Iris pigment epithelial cell (primary cell): Measurements from ENCODE around the gene ZNF326.
"Not testable (repeated sequence)": the region's sequence is repeated elsewhere in the genome, so short reads cannot be mapped to it uniquely, and the experiment has no call there.

Source experiments
- DNase-seq: peaks from one replicate; pipeline ENCODE4 v3.0.0-alpha.2; 2011; ENCODE audit warnings: low read depth

The ZNF326 gene

DNA sequence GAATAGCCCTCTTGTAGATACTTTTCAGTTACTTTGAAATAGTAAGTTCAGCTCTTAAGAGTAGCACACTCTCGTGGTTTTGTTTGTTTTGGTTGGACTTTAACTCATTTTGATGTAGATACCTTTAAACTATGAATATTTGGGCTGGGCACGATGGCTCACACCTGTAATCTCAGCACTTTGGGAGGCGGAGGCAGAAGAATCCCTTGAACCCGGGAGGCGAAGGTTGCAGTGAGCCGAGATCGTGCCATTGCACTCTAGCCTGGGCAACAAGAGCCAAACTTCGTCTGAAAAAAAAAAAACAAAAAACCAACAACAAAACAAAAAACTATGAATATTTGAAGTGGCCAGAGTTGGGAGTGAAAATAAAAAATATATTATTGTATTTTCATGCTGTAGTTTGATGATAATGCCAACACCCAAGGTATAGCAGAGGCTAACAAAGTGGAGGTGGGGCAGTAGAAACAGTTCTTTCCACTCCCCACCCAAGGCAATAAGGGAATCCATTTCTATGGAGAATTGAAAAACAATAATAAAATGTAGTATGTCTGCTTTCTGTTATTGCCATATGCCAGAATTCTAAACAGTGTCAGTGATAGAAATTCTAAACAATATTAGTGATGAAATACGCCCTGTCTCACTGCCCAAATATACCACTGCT, 1.7 kb downstream of the ZNF326 start:
- DNase-seq: no peak

DNA sequence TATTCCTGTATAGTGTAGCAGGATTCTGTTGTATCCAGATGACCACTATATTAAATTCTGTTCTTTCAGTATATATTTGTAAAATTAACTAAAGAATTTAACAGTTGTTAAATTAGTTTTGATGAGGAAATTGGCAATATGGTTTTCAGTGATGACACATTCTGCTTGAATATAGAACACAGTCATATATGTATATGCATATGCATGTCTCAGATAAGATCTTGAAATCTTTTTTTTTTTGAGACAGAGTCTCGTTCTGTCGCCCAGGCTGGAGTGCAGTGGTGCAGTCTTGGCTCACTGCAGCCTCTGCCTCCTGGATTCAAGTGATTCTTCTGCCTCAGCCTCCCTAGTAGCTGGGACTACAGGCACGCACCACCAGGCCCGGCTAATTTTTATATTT, 2.2 kb downstream of the ZNF326 start:
- not testable (repeated sequence) for DNase-seq

DNA sequence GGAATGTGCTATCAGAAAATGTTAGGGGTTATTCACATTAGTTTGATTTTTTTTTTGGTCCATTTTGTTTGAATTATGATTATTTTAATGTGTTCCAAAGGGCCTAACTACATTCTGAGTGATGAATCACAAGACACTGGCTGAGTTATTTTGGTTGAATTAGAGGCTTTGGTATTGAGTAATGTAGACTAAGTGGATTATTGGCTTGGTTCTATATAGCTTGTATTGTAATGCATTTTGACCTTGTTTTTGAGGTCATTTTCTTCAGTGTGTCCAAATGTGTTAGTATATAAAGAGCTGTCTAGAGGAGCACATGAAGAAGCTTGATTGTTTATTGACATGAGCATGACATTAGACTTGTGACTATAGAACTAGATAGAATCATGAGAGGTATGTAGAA, 3.4 kb downstream of the ZNF326 start:
- peak; percentile 58 for DNase-seq

DNA sequence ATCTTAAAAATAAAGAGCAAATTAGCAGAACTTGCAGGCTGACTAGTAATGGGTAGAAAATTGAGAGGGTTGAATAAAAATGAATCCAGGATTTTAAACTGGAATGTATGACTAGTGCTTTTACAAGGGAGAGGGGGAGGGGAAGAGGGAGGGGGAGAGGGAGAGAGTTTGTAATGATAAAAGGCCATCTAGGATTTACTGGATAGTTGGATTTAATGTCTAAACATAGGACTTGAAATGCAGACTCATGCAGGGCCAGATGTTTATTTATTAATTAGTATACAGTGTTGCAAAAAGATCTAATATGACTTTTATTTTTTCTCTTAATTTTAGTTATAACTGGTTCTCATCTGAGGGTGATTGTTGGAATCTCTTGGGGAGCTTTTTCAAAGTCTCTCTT, 4.3 kb downstream of the ZNF326 start:
- DNase-seq: no peak

DNA sequence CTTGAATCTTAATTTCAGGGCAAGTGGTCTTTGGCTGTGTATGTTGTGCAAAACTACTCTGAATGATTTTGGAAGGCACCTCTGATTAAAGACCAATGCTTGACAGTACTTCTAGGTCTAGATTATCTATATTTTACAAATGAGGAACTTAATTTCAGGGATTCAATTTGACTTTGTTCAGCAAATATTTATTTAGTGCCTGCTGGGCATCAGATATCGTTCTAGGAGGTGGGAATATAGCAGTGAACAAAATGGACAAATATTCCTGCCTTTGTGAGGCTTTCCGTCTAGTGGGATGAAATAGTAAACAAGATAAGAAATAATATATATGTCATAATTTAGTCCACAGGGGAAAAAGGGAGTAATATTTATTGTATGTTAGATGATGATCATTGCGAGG, 4.7 kb downstream of the ZNF326 start:
- no peak for DNase-seq

DNA sequence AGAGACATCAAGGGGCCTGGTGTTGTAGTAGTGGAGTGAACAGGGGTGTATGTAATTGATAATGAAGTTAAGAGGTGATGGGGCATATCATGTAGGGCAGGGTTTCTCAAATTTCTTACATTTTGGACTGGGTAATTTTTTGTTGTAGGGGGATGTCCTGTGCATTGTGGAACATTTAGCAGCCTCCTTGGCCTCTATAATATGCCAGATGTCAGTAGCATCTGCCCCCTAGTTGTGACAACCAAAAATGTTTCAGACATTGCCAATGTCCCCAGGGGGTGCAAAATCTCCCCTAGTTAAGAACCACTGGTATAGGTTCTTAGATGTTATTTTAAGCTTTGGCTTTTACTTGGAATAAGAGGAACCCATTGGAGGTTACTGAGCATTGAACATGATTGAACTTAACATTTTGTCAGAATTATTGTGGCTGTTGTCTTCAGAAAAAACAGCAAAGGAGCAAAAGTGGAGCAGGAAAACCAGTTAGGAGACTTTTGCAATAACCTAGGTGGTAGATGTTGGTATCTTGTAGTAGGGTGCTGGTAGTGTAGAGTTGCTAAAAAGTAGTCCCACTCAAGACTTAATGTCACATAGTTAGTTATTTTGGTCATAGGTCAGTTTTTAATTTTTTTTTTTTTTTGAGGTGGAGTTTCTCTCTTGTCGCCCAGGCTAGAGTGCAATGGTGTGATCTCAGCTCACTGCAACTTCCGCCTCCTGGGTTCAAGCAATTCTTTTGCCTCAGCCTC, 6.2 kb downstream of the ZNF326 start:
- DNase-seq: no peak

DNA sequence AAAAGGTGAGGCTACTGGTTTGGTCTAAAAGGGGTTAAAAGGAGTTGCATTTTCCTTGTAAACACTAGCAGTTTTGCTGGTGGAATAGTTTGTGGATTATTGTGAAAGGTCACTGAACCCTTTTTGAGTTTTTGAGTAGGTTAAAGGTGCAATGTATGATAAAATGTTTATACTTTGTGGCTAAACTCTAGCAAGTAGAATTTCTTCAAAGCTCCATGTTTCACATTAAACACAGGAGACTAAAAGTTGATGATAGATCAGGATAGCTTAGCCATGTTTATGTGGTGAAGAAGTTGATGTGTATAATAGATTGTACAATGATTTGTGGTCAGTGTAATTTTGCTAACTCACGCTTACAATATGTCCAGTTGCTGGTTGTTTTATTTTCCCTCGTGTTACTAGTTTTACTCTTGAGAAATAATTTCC, 13.1 kb downstream of the ZNF326 start:
- peak; percentile 26 for DNase-seq

DNA sequence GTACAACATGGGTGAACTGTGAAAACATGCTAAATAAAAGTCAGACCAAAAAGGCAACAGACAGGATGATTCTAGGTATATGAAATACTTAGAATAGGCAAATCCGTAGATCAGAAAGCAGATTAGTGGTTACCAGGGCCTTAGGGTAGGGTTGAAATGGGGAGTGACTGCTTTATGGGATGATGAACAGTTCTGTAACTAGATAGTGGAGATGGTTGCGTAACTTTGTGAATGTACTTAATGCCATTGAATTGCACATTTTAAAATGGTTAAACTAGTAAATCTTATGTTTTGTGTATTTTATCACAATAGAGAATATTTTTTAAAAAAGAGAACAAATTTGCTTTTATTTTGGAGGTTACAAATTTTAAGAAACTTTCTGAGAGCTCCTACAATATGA, 17.4 kb downstream of the ZNF326 start:
- peak; percentile 47 for DNase-seq

DNA sequence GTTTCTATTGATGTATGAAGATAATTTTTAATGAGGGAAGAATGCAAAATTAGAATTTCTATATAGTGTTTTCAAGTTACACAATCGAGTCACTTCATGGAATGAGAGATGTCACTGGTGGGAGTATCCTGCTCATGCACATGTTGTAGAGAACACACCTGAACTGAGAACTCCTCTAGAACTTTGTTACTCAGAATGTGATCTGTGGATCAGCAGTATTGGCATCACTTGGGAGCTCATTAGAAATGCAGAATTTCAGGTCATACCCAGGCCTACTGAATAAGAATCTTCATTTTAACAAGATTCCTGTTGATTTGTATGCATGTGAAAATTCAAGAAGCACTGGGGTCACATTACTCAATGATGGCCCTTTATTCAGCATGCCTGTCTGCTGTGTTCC, 28.8 kb downstream of the ZNF326 start:
- no peak for DNase-seq

DNA sequence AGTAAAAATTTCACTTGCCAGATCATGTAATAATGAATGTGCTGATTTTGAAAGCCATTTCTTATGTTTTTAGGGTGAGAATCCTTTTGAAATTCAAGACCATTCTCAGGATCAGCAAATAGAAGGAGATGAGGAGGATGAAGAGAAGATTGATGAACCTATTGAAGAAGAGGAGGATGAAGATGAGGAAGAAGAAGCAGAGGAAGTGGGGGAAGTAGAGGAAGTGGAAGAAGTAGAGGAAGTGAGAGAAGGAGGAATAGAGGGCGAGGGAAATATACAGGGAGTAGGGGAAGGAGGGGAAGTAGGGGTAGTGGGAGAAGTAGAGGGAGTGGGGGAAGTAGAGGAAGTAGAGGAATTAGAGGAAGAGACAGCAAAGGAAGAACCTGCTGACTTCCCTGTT, 32.4 kb downstream of the ZNF326 start:
- no peak for DNase-seq

DNA sequence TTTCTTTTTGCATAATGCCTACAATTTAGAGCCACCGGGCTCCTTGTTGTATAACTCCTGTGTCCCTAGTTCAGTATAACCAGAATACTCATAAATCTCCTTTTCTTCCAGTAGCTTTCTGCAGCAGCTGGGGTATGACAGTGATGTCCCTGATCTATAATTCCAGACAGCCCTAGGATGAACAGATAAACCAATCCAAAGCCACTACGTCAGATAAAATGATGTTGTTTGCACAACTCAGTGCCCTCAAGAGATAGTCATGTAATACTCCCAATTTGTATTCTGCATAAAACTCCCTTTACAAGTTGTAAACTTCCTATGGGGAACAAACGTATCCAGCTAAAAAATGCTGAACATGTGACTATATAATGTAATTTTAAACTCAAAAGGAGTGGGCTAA, 44.7 kb downstream of the ZNF326 start:
- no peak for DNase-seq

DNA sequence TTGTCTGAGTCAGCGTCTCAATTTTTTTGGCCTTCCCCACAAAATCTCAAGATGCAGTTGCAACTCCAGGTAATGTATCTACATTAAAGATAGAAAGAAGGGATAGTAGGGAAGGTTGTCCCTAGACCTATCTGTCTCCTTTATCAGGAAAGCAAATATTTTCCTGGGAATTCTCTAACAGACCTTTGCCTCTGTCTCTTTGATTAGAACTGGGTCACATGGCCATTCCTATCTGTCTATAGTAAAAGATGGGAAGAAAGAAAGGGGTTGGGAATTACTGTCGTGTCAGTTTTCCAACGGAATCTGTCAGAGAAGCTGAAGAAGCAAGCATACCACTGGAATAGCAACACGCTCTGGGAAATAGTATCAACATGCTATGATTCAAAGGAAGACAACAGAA, 48.7 kb downstream of the ZNF326 start:
- DNase-seq: no peak

DNA sequence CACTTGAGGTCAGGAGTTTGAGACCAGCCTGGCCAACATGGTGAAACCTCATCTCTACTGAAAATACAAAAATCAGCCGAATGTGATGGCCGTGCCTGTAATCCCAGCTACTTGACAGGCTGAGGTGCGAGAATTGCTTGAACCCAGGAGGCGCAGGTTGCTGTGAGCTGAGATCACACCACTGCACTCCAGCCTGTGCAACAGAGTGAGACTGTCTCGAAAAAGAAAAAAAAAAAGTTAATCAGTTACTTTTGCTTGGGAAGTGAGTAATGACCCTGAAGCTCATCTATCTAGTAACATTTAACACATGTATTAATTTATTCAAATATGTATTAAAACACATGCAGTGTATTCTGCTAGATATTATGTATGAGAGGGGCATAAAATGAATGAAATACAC, 49.4 kb downstream of the ZNF326 start:
- DNase-seq: no peak

DNA sequence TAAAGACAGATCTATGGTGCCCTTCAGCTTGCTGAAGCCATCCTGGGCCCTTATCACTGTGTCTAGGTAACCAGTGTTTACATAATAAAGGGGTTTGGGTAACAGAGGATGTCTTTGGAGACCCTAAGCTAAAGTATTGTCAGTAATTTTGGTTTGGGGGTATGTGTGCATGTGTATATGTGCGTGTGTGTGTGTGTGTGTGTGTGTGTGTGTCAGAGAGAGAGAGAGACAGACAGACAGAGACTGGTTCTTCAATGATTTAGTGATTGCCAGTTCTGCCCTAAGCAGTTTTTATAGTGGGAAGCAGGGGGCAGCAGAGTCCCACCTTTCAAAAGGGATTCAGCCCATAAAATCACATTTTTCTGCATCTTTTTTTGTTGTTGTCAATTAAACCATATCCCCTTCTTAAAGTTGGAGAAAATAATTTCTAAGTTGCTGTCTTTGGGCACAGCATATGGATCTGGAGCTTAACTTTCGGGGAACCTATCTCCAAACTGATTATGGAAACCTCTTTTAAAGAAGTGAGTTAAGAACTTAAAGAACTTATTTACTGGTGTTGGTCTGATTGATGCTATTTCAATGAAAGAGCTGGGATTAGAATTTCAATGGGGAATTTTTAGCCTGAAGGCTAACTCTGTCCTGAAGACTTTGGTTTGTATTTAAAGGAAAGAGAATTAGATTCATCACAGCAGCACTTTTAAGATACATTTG, 51.1 kb downstream of the ZNF326 start:
- DNase-seq: peak; percentile 33

DNA sequence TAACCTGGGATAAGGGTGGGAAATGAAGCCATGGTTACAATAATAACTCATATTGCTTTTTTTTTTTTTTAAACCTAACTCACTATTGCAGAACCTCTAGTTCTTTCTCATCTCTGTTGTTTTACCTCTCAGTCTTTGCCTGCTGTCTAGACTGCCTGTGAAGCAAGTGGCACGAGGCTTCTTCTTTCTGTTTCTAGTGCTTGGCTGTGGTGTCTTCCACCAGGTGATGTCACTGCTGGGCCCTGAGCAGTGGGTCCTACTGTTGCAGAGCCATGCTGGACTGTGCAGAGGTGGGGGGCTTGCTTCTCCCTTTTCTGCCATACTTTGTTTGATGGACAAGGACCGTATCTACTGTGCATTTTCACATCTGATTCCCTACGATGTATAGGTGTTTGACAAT, 51.7 kb downstream of the ZNF326 start:
- DNase-seq: no peak

DNA sequence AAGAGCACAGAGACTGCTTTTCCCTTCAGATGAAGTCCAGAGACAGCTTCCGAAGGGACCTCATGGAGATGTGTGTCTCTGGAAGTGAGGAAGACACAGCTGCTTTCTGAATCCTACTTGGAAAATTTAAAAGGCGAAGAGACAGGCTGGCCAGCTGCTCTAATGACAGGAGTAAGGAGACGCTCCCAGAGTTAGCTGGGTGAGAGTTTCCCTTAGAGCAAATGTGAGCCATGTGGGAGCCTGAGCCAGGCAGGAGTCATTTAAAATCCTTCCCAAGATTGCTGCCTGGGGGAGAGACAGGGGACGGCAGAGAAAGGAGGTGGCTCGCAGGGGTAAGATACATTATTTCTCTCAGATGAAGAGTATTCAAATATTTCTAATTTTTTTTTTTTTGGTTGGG, 53.1 kb downstream of the ZNF326 start:
- DNase-seq: no peak

DNA sequence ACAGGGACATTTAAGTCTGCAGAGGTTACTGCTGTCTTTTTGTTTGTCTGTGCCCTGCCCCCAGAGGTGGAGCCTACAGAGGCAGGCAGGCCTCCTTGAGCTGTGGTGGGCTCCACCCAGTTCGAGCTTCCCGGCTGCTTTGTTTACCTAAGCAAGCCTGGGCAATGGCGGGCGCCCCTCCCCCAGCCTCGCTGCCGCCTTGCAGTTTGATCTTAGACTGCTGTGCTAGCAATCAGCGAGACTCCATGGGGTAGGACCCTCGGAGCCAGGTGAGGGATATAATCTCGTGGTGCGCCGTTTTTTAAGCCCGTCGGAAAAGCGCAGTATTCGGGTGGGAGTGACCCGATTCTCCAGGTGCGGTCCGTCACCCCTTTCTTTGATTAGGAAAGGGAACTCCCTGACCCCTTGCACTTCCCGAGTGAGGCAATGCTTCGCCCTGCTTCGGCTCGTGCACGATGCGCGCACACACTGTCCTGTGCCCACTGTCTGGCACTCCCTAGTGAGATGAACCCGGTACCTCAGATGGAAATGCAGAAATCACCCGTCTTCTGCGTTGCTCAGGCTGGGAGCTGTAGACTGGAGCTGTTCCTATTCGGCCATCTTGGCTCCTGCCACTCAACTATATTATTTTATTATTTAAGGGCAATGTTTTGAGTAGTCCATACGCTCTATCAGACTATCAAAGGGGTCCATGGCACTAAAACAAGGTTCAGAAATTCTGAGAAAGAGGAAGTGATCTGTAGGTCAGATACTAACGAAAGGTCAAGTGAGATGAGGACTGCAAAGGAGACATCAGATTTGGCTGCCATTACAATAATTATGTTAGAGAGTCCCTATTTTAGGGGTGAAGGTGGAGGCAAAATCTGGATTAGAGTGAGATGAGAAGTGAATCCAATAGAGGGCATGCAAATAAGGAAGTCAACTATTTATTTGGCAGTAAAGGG, 68.1 kb downstream of the ZNF326 start:
- DNase-seq: not testable (repeated sequence)

DNA sequence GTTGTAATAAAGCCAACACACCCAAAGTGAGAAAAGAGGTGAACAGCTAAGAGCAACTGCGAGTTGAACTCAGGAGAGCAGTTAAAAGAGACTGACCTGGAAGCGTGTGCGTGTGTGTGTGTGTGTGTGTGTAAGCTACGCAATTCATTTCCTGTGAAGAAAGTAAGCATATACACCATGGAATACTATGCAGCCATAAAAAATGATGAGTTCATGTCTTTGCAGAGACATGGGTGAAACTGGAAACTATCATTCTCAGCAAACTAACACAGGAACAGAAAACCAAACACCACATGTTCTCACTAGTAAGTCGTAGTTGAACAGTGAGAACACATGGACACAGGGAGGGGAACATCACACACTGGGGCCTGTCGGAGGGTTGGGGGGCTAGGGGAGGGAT, 69.2 kb downstream of the ZNF326 start:
- not testable (repeated sequence) for DNase-seq

DNA sequence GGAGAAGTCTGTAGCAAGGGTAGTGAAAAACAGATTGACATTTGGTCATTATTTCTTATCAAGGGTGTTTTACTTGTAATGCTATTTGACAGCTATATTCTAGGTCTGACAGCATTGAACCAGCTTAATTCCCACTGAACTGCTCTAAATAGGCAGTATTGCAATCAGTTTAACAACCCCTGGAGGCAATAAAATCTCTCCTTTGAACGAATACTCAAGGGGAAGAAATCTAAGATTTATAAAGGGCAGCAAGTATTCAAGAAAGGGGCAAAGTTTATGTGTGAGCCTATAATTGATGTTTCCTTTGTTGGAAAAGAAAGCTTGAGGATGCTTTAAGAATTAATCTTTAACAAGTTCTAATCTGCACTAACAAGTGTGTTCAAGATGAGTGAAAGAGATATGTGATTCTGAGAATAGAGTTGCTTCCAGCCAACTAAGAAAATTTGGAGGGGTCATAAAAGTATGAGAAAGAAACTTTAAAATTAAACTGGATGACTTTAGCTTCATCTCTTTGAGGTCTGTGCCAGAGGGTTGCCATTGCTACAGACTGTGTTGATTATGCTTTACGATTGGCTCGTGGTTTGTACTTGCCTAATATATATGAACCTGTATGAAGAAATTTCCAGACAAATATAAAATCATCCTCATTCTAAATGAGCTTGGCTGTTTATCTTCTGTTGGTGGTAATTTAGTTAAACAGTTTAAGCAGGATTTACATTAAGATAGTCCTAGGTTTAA, 72.5 kb downstream of the ZNF326 start:
- DNase-seq: no peak

DNA sequence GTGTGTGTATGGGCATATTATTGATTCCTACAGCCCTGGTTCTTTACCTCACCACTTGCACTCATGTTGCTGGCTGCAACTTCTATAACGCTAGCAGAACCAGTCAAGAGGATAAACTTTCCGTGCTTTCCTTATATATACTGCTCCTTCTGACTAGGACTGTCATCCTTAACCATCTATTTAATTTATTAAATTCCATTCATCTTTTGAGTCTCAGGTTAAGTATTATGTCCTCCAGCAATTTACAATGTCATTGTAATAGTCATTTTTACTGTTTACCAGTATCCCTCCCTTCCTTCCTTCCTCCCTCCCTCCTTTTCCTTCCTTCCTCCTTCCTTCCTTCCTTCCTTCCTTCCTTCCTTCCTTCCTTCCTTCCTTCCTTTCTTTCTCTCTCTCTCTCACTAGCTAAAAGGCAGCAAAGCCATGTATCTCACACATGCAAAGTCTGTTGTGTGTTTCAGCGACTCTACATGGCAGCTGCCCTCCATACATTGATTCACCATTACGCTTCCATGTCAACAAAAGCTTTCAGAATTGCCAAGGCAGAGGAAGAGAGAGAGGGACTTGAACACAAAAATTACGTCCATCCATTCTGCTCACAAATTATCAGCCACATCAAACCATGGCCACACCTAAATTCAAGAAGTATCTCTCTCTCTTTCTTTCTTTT, 73.8 kb downstream of the ZNF326 start:
- DNase-seq: no peak

DNA sequence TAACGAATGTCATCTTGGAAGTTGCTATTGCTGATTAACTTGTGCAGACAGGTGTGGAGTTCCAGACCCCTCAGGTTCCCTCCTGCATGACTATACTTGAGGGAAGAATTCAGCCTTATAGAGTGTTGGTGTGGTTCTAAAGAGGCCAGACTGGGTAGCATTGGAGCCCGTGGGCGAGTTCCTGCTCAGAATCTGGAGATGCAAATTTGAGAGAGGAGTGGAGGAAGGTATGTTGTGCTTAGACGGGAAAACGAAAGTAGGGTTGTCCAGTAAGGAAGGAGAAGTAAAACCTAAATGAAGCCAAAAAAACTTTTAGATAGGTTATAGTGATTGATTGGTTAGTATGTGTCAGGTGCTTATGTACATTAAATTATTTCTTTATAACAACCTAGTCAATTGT, 79.2 kb downstream of the ZNF326 start:
- DNase-seq: no peak
